OCI-LY1 (cell line): ENCODE measurements around the gene MAD1L1.

ENCODE experiments used
- EZH2 ChIP-seq: fragments of 200-600 bp; sonication (generic), shearing (Covaris generic); IDR thresholded peaks from 2 replicates; pipeline ENCODE4 v1.8.0; 2017; ENCODE audit warnings: borderline replicate concordance, mixed run types, mild to moderate bottlenecking, antibody characterized with exemption, low read length, moderate library complexity, mixed read lengths
- TF ChIP-seq, protein P1 (sequence below): fragments of 200-600 bp; sonication (generic), shearing (Covaris generic); IDR thresholded peaks from 2 replicates; pipeline ENCODE4 v1.5.1; 2017; ENCODE audit warnings: mild to moderate bottlenecking, antibody characterized with exemption, low read length, moderate library complexity, mixed read lengths

DNA sequence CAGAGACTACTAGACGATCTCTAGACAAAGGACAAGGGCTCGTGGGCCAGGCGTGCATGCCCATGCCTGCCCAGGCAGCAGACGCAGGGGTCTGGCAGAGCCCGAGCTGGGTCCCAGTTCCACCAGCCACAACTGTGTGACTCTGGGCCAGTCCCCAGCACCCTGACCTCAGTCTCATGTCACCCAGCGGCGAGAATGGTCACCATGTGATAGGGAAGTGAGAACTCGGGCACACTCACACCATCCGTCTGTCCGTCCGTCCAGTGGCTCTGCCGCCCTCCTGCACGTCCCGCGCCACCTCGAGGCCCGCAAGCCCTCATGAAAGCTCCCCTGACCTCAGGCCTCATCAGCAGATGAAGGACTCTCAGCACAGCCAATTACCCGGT, 282.7 kb downstream of the MAD1L1 start:
- TF ChIP-seq, protein P1, sequence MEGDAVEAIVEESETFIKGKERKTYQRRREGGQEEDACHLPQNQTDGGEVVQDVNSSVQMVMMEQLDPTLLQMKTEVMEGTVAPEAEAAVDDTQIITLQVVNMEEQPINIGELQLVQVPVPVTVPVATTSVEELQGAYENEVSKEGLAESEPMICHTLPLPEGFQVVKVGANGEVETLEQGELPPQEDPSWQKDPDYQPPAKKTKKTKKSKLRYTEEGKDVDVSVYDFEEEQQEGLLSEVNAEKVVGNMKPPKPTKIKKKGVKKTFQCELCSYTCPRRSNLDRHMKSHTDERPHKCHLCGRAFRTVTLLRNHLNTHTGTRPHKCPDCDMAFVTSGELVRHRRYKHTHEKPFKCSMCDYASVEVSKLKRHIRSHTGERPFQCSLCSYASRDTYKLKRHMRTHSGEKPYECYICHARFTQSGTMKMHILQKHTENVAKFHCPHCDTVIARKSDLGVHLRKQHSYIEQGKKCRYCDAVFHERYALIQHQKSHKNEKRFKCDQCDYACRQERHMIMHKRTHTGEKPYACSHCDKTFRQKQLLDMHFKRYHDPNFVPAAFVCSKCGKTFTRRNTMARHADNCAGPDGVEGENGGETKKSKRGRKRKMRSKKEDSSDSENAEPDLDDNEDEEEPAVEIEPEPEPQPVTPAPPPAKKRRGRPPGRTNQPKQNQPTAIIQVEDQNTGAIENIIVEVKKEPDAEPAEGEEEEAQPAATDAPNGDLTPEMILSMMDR = no peak
- no peak for TF ChIP-seq EZH2
